D721Med (cell line): Measurements from ENCODE around the gene OPN3.

Experiments
- DNase-seq: peaks from one replicate; pipeline ENCODE4 v3.0.0; 2011; ENCODE audit warnings: low spot score; ENCODE audit not compliant: insufficient read length
- FAIRE-seq: peaks from 2 replicates; lab custom pipeline; 2011; peaks lifted over from hg19 to GRCh38; lab: Jason Lieb, UNC
- TF ChIP-seq, protein P1 (sequence below): IDR thresholded peaks from 2 replicates; pipeline ENCODE4 v1.5.1; 2012; ENCODE audit warnings: mild to moderate bottlenecking, control low read depth; ENCODE audit not compliant: insufficient read depth; ENCODE audit errors: missing control alignments

The OPN3 gene

DNA sequence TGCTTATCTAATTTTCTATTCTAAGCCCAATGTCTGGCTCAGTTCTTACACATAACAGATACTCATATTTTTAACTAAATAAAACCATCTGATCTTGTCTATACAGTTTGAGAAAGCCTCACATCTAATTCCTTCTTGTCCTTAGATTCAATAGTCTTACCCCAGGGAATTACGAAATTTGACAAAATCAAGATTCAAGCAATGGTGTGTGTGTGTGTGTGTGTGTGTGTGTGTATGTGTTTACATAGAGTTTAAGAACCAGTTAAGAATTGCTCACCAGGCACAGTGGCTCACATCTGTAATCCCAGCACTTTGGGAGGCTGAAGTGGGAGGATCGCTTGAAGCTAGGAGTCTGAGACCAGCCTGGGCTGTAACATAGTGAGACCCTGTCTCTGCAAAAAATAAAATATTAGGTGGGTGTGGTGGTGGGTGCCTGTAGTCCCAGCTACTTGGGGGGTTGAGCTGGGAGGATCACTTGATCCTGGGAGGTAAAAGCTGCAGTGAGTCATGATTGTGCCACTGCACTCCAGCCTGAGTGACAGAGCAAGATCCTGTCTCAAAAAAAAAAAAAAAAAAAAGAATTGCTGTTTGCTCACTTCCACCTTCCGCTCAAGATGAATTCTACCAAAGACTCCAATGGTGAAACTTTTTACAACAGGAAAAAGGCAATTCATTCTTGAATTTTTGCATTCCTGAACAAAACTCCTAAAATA lies 18.1 kb upstream of the OPN3 start:
- no peak for DNase-seq
- TF ChIP-seq, protein P1, sequence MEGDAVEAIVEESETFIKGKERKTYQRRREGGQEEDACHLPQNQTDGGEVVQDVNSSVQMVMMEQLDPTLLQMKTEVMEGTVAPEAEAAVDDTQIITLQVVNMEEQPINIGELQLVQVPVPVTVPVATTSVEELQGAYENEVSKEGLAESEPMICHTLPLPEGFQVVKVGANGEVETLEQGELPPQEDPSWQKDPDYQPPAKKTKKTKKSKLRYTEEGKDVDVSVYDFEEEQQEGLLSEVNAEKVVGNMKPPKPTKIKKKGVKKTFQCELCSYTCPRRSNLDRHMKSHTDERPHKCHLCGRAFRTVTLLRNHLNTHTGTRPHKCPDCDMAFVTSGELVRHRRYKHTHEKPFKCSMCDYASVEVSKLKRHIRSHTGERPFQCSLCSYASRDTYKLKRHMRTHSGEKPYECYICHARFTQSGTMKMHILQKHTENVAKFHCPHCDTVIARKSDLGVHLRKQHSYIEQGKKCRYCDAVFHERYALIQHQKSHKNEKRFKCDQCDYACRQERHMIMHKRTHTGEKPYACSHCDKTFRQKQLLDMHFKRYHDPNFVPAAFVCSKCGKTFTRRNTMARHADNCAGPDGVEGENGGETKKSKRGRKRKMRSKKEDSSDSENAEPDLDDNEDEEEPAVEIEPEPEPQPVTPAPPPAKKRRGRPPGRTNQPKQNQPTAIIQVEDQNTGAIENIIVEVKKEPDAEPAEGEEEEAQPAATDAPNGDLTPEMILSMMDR: no peak
- no peak for FAIRE-seq

GRCh38 chr1:241654641-241655040 lies 14.5 kb upstream of the OPN3 start:
- FAIRE-seq (no peak), DNase-seq (no peak)
- TF ChIP-seq, protein P1: no peak

- FAIRE-seq (no peak), DNase-seq (no peak)
- TF ChIP-seq, protein P1: no peak
Measured at GRCh38 chr1:241654019-241654418, 13.8 kb upstream of the OPN3 start.

GRCh38 chr1:241652012-241652411 lies 11.8 kb upstream of the OPN3 start, which contains the start of gene WDR64:
Gene WDR64, plus strand, starts transcription at chr1:241652281. Its CDS starts 204 bp downstream, at chr1:241652485.
- TF ChIP-seq, protein P1: no peak
- DNase-seq: no peak
- FAIRE-seq: no peak

DNA sequence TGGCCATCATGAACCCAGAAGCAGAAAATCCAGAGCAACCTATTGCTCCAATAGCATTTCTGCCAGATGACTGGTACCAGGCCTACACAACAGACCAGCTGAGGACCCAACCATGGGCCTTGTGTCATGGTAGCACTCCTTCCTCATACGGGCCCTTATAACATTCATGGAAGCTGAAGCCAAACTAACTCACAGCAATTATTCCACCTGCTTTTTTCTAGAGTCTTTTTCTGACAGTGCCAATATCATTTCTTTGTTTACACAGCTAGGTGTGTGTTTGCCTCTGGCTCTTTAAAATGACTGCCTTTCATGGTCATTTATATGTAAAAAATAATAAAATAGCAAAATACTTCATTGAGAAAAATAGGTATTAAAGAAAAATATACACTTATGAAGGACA lies 8.0 kb upstream of the OPN3 start:
- TF ChIP-seq, protein P1: no peak
- FAIRE-seq: no peak
- no peak for DNase-seq

DNA sequence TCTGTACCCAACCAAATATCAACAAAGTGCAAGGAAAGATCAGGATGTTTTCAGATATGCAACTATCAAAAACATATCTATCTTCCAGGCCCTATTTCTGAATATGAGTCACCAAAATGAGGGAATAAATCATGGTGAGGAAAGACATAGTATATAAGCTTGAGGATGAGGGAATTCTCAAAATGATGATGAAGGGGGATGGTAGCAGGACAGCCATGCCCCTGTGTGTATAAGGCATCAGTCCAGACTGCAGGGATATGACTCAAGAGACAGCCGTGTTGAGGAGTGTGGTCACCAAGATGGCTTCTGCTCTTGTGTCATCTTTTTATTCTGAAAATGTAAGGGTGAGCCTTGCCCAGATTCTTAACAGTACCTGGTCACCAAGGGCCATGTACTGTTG lies 7.5 kb upstream of the OPN3 start:
- TF ChIP-seq, protein P1: no peak
- DNase-seq (no peak), FAIRE-seq (no peak)

GRCh38 chr1:241646201-241646600 lies 6.0 kb upstream of the OPN3 start:
- DNase-seq (no peak), FAIRE-seq (no peak)
- TF ChIP-seq, protein P1: no peak
